ENCODE measurements around the gene OTOP1.
"Not testable (repeated sequence)": the region's sequence is repeated elsewhere in the genome, so short reads cannot be mapped to it uniquely, and the experiment has no call there.

- not testable (repeated sequence) for TF ChIP-seq CTCF, EZH2 (IDR thresholded peaks at IDR 0.05)
These were observed 65.6 kb downstream of the OTOP1 start for GRCh38 chr4:4160956-4161665.
